Endothelial cell of hepatic sinusoid (primary cell): Measurements from ENCODE around the gene JARID2.

Experiments
- in situ Hi-C: cut with HindIII; loops from 2 replicates; pipeline ENCODE4 v1.10.0; 2017; ENCODE audit warnings: low sequenced_read_pairs

JARID2 gene

DNA sequence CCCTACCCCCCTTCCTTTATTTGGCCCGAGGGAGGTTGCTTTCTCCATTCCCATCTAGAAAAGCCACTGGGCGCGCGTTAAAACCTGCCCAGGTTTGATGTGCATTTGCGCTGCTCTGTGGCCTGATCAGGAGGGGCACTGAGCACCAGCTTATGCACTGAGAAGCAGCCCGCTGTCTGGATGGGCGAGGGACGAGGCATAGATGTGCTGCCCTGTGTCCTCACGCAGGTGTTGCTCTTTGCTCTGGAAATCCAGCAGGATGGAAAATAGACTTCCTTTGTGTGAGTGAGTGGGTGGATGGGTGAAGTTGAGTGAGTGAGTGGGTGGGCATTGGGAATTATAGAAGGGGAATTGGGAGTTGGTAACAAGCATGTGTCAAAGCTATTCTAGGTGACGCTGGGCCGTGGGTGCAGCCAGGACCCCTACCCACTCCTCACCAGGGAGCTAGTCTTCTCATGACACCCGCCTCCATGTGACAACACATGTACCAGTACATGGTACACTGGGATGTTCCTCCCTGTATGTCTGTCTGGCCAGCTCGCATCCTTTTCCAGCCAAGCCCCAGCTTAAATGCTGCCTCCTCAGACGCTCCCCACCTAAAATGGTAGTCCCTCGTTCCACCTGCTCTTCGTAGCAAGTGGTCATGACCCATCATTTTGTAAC lies 254.3 kb downstream of the JARID2 start:
- in situ Hi-C loops, result no loop called here

- in situ Hi-C loops, result no loop called here
These were observed 255.3 kb downstream of the JARID2 start for GRCh38 chr6:15500901-15501825.

GRCh38 chr6:15501826-15502445 lies 256.1 kb downstream of the JARID2 start:
- in situ Hi-C loops, result no loop called here

DNA sequence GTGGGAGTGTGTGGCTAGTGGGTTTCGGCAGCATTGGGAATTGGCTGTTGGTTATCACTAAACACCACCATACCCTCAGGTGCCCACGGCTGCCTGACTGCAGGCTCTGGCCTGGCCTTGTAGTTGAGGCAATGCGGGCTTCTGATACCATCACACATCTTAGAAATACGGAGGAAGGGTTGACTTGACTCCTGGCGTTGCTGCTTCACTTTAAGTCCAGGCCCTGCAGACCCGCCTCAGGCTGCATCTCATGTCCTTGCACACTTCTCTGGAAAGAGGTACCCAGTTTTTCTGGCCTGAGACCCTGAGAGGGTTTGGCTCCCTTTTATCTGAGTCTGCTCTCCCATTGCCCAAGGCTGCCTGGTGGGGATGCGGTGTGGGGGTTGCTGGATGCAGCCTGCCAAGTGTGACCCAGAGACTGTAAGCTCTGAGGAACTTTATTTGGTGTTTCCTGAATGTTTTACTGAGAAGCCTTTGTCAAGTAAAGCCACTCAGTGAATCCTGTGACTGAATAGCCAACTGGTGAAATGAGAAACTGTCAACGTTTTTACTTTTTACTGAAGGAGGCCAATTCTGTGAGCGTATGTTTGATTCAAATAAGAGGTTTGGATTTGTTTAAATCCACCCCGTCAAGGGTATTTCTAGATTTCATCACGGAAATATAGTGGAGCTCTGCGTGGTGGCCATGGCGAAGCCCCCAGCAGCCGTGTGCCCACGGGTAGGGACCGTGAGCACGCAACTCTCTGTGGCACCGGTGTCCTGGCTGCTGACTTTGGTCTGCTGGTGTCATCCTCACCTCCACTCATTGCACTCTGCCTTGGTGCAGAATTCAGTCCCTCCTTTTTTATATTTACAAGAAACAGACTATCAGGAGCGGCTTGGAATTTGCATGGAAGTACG lies 256.8 kb downstream of the JARID2 start:
- in situ Hi-C loops, result no loop called here

DNA sequence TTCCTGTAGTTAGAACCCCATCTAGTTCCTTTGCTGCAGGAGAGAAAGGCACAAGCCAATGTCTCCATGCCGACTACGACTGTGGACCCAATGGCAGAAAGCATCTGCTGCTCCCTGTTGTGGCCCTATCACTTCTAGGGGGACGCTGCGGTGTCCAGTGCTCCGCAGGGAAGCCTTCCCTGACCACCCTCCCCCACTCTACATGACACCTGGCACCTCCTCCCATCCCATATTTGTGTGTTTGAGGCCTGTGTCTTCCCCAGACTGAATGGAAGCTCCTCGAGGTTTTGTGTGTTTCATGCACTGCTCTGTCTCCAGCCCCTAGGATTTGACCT lies 257.4 kb downstream of the JARID2 start:
- in situ Hi-C loops, result no loop called here

DNA sequence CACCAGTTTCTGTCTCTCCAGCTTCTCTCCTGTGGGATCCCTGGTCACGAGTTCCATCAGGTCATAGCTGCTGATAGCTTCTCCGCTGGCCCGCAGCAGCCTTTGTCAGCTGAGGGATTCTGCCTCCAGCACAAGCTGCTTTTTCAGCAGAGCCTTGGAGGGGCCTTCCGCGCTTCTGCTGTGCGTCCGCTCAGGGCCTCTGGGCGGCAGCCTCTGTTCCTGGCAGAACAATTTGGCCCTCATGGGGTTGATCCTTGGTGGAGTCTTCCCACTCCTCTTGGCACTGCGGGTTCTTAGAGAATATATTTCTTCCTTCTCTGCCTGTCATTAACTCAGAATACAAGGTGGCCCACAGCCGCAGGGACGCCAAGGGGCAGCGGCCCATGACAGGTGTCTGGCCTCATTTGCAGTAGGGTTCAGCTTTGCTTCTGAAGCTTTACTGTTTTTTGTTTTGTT lies 258.2 kb downstream of the JARID2 start:
- in situ Hi-C loops, result no loop called here

DNA sequence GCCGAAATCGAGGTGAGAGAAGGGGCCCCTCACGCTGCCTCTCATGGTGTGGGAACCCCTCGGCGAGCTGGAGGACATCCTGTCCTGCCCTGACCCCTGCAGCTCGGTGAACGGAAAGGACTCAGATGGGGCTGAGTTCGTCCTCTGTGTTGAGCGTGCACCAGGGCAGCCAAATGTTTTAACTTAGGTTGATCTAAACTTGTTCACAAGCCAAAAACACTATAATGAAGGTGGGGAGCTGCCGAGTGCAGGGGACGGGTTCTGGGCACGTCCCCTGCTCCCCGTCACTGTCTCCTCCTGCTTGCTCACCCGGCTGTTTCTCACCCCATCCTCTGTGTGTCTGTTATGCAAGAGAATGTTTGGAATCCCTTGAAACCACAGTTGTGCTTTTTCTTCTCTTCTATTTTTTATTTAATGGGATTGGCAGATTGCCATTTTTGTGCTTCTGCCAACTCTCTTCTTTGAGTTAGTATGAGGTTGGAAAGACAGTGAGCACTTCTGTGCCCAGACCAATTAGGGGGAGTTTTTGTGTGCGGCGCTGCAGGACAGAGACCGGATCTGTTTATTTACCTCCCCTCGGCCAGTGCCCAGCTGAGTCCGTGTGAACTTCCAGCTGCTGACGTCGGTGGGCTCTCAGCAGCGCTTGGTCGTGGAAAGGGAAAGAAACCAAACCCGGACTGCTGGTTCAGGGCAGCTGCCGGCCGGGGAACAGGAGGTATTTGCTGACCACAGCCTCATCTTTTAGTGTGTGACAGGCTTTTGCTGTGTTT lies 258.9 kb downstream of the JARID2 start:
- in situ Hi-C loops, result no loop called here

GRCh38 chr6:15505463-15505918 lies 259.6 kb downstream of the JARID2 start:
- in situ Hi-C loops, result no loop called here

DNA sequence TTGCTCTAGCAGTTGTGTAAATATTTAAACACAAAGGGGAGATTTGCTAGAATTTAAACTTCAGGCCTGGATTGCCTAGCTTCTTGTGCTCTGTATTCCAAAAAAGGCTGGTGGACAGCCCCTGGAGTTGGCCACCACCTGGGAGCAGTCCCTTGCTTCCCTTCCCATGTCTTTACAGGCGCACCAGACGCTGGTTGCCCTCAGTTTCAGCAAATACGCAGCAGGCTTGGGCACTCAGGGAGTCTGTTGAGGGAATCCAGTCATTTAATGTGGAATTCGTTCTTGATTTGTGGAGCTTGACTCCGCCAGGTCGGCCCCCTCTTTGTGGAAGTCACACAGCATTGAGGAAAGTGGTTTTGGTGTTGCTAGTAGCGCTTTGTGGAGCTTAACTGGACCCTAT lies 260.2 kb downstream of the JARID2 start:
- in situ Hi-C loops, result no loop called here

DNA sequence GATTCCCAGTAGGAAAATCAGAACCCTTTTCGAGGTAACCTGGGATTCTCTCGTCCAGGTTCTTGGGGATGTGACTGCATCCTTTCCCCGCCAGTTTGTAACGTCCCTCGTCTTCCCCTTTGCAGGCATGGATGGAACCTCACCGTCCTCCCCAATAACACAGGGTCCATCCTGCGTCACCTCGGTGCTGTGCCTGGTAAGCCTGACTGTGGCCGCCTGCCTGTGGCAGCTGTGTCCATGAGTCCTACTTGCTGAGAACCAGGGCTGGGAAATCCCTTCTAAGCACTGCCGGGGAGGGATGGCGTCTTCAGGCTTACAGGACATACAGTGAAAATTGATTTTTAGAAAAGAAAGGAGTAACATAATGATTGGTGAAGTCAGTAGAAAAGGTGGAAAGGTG lies 261.4 kb downstream of the JARID2 start:
- in situ Hi-C loops, result no loop called here

- in situ Hi-C loops, result no loop called here
These were observed 261.9 kb downstream of the JARID2 start for GRCh38 chr6:15507746-15508145.

DNA sequence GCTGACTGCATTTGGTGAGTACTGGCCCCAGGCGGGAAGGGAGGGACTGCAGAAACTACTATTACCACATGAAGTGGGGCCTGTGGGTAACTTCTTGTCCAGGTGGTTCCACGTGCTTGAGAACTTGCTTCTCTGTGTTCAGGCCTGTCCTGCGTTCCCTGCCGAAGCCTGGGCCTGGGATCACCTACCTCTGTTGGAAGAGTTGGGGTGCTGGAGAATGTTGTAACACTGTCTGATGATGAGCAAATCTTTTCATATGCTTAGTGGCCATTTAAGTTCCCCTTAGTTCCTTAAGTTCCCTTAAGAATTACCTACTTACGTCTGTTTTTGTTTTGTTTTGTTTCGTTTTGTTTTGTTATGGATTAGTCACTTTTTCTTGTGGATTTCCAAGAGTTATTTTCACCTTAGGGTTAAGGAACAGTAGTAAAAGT lies 262.6 kb downstream of the JARID2 start:
- in situ Hi-C loops, result no loop called here

DNA sequence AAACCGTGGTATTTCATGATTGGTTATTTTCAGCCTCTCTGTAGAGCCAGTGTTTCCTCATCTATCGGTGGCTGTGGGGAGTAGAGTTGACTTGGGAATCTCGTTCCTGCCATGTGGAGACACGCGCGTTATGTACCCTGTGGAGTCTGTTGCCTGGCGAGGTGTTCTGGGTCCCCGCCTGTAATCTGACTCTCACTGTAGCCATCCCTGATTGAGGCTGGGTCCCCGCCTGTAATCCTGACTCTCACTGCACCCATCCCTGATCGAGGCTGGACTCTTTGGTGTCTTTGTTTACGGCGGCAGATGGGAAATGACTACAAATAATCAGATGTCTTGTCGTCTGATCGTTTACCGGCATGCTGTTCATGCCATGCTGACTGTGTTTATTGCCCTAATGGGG lies 263.1 kb downstream of the JARID2 start:
- in situ Hi-C loops, result no loop called here

GRCh38 chr6:15509335-15509933 lies 263.6 kb downstream of the JARID2 start:
- in situ Hi-C loops, result no loop called here

- in situ Hi-C loops, result no loop called here
These were observed 264.3 kb downstream of the JARID2 start for GRCh38 chr6:15510121-15510520.

GRCh38 chr6:15510536-15511247 lies 264.8 kb downstream of the JARID2 start:
- in situ Hi-C loops, result no loop called here

DNA sequence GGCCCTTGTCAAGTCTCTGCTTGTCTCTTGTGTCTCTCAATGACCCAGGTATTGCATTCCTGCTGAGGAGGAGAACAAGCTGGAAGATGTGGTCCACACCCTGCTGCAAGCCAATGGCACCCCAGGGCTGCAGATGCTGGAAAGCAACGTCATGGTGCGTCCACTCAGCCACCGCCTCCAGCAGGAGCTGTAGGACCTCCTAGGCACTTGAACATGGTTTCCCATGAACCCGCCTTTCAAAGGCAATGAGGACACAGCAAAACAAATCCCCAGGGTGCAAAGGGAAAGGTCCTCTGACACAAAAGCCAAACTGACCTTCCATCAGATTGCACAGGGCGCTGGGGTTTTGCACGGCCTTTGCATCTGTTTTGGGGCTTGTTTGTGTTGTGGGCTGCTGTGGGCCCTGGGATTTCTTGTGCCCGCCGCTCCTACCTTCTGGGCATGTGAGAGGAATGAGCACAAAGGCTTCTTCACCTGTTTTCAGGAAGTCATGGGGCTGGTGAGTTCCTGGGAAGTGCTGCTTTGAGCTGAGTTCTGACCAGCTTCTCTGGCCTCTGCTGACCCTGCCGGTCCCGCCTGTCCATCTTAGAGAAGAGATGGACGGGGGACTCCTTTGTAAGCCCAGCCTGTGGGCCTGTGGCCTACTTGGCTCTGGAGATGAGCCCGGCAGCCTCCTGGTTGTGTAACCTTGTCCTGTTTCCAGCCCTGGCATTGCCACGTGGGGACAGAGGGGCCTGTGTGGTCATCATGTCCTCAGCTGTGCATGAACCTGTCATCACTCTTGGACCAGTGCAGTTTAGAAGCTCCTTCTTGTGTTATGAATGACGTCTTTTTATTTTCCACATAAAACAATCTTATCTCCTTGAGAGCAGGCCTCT lies 265.6 kb downstream of the JARID2 start:
- in situ Hi-C loops, result no loop called here

DNA sequence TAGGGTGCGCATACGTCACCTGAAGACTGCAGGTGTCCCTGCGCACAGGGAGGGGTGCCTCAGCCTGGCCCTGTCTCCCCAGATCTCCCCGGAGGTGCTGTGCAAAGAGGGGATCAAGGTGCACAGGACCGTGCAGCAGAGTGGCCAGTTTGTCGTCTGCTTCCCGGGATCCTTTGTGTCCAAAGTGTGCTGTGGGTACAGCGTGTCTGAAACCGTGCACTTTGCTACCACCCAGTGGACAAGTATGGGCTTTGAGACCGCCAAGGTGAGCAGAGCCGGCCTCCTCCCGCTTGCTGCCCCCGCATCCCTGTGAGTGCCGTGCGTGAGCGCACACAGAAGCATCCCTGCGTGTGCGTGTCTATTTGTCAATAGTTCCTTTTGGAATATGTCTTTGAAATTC lies 266.3 kb downstream of the JARID2 start:
- in situ Hi-C loops, result no loop called here
